HEK293T (cell line): ENCODE data around the gene PRKG1.

Source experiments
- BHLHE40 ChIP-seq: fragments of 450-650 bp; IDR thresholded peaks from 2 replicates; pipeline ENCODE4 v1.6.1; 2016; ENCODE audit warnings: mild to moderate bottlenecking, moderate library complexity, borderline replicate concordance
- FOXA1 ChIP-seq: fragments of 450-650 bp; IDR thresholded peaks from 2 replicates; pipeline ENCODE4 v1.6.1; 2016; ENCODE audit warnings: mild to moderate bottlenecking
- SUZ12 ChIP-seq: fragments of 450-650 bp; IDR thresholded peaks from 2 replicates; pipeline ENCODE4 v1.6.1; 2016; ENCODE audit warnings: mild to moderate bottlenecking
- TF ChIP-seq, protein P1 (sequence below): fragments of 450-650 bp; IDR thresholded peaks from 2 replicates; pipeline ENCODE4 v1.6.1; 2016

DNA sequence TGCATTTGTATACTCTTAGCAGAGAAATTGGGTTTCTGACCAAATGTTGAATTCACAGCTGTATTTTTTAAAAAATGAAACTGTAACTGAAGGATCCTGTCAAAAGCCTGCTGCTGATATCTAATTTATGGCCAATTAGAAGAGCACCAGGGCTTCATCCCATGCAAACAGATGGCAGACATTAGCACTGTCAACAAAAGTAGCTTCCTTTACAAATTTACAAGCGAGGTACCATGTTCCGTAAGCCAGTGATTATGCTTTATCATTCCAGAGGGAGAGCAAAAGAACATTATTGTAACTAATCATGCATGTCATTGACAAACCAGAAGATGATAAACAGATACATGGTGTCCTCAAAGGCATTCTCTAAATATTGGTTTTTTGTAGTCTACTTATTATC lies 1062.6 kb downstream of the PRKG1 start:
- TF ChIP-seq BHLHE40 (no peak), SUZ12 (no peak), FOXA1 (no peak)
- TF ChIP-seq, protein P1, sequence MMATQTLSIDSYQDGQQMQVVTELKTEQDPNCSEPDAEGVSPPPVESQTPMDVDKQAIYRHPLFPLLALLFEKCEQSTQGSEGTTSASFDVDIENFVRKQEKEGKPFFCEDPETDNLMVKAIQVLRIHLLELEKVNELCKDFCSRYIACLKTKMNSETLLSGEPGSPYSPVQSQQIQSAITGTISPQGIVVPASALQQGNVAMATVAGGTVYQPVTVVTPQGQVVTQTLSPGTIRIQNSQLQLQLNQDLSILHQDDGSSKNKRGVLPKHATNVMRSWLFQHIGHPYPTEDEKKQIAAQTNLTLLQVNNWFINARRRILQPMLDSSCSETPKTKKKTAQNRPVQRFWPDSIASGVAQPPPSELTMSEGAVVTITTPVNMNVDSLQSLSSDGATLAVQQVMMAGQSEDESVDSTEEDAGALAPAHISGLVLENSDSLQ = no peak
